HG02763 (cell line): ENCODE results near the gene STK32A.

Source experiments
- ATAC-seq: cut with Tn5 transposase; IDR thresholded peaks from one replicate; pipeline ENCODE4 v1.9.1; 2021; ENCODE audit warnings: mild to moderate bottlenecking, moderate library complexity; ENCODE audit not compliant: unreplicated experiment

The STK32A gene

GRCh38 chr5:147248561-147248960 lies 13.7 kb downstream of the STK32A start:
- ATAC-seq = no peak

GRCh38 chr5:147259837-147260236 lies 25.0 kb downstream of the STK32A start:
- ATAC-seq = no peak

- ATAC-seq = no peak
Measured at GRCh38 chr5:147267082-147267832, 32.4 kb downstream of the STK32A start.

GRCh38 chr5:147276497-147276896 lies 41.7 kb downstream of the STK32A start:
- no peak for ATAC-seq

- no peak for ATAC-seq
Measured at GRCh38 chr5:147286296-147286695, 51.5 kb downstream of the STK32A start.

GRCh38 chr5:147287110-147287509 lies 52.3 kb downstream of the STK32A start:
- no peak for ATAC-seq

- no peak for ATAC-seq
Measured at GRCh38 chr5:147290261-147290660, 55.4 kb downstream of the STK32A start.

- ATAC-seq = no peak
Measured at GRCh38 chr5:147303251-147303650, 68.4 kb downstream of the STK32A start.

GRCh38 chr5:147303976-147304375 lies 69.2 kb downstream of the STK32A start:
- ATAC-seq = no peak

GRCh38 chr5:147305147-147305546 lies 70.3 kb downstream of the STK32A start:
- no peak for ATAC-seq

GRCh38 chr5:147306351-147306750 lies 71.5 kb downstream of the STK32A start:
- ATAC-seq = no peak

GRCh38 chr5:147307170-147307569 lies 72.3 kb downstream of the STK32A start:
- no peak for ATAC-seq

- ATAC-seq = no peak
Measured at GRCh38 chr5:147309621-147310020, 74.8 kb downstream of the STK32A start.

- no peak for ATAC-seq
Measured at GRCh38 chr5:147310059-147310704, 75.4 kb downstream of the STK32A start.

GRCh38 chr5:147317978-147318684 lies 83.3 kb downstream of the STK32A start:
- ATAC-seq = no peak

GRCh38 chr5:147321569-147321968 lies 86.7 kb downstream of the STK32A start:
- ATAC-seq = no peak

GRCh38 chr5:147327421-147327820 lies 92.6 kb downstream of the STK32A start:
- no peak for ATAC-seq

GRCh38 chr5:147327905-147328304 lies 93.1 kb downstream of the STK32A start:
- no peak for ATAC-seq

GRCh38 chr5:147332658-147333057 lies 97.8 kb downstream of the STK32A start:
- ATAC-seq = no peak

GRCh38 chr5:147336876-147337275 lies 102.0 kb downstream of the STK32A start:
- ATAC-seq = no peak

- ATAC-seq = no peak
Measured at GRCh38 chr5:147339313-147339712, 104.5 kb downstream of the STK32A start.

GRCh38 chr5:147340941-147341340 lies 106.1 kb downstream of the STK32A start:
- ATAC-seq = no peak
